GM19099 (cell line): ENCODE results near the gene ALG12.

Experiments
- POLR2A ChIP-seq: IDR thresholded peaks from 3 replicates; pipeline ENCODE4 v1.6.1; 2011; ENCODE audit warnings: low read depth; ENCODE audit not compliant: insufficient read length; ENCODE audit errors: extremely low read depth

The ALG12 gene

DNA sequence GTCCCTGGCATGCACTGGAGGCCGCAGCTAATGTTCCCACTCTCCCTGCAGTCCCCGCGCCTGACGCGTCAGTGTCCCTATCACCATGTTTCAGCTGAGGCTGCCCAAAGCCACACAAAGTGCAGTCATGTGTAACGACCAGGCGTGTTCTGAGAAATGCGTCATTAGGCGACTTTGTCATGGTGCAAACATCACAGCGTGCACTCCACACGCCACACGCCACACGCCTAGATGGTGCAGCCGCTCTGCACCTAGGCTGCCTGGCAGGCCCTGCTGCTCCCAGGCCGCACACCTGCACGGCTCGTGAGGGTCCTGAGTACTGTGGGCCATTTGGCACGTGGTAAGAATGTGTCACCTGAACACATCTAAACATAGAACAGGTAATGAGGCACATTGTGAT, 2.6 kb upstream of the ALG12 start:
- no peak for TF ChIP-seq POLR2A

DNA sequence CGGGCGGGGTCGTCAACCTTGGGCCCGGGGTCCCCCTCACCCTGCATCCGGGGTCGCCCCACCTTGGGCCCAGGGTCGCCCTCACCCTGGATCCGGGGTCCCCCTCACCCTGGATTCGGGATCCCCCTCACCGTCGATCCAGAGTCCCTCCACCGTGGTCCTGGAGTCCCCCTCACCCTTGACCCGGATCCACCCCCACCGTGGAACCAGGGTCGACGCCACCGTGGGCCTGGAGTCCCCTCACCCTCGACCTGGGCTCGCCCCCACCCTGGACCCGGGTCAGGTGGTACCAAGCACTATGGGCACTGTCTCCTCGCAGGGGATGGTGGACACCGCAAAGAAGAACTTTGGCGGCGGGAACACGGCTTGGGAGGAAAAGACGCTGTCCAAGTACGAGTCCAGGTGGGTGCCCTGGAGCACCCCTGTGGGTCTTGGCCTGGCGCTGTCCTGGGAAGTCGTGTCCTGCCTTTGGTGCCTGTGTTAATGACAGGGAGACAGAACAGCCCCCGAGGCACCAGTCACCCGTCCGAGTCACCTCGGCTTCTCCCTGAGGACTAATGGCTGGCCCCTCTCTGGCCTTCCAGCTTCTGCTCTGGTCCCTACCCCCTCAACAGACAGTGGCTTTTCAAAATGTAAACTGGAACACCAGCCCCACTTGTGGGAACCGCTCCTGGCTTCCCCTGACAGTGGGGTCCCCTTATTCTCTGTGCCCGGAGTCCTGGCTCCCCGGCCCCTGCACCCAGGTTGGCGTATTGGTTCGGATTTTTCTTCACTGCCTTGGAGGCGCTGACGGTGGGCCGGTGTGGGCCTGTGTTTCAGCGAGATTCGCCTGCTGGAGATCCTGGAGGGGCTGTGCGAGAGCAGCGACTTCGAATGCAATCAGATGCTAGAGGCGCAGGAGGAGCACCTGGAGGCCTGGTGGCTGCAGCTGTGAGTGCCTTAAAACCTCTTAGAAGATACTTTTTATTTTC, 958 bp upstream of the ALG12 start:
- TF ChIP-seq POLR2A = no peak

DNA sequence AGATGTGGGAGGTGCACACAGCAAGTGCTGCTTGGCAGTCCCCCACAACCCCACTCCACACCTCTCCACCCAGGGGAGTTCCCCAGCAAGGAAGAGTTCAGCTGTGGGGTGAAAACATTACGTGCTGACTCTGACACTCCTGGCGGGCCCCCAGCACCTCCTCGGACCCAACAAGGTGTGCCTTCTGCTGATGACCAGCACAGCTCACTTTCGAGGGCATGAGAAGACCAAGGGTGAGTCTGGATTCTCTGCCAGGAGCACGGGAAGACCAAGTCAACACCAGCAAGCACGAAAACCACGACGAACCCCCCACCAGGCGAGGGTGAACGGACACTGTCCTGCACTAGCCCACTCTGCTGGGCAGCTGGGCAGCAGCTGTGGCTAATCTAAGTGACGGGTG, 1.4 kb downstream of the ALG12 start:
- no peak for TF ChIP-seq POLR2A

DNA sequence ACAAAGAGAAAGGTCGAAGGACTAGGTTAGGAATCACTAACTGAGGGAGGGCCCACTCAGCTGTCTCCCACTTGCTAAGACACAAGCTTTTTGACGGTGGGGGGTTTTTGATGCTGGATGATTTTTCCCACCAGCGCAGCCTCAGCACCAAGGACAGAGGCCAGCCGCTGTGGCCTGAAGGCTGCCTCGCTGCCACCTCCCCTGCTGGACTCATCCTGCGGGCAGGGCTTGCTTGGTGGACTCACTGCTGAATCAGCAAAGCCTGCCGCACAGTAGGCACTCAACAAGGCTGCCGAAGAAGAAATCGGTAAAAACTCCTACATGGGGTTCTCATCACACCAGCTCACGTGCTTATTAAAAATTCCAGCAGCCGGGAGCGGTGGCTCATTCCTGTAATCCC, 2.6 kb downstream of the ALG12 start:
- TF ChIP-seq POLR2A = no peak

GRCh38 chr22:49914256-49914655, 4.0 kb downstream of the ALG12 start:
- TF ChIP-seq POLR2A = no peak

- TF ChIP-seq POLR2A = no peak
Measured at GRCh38 chr22:49913446-49913845, 4.8 kb downstream of the ALG12 start.

DNA sequence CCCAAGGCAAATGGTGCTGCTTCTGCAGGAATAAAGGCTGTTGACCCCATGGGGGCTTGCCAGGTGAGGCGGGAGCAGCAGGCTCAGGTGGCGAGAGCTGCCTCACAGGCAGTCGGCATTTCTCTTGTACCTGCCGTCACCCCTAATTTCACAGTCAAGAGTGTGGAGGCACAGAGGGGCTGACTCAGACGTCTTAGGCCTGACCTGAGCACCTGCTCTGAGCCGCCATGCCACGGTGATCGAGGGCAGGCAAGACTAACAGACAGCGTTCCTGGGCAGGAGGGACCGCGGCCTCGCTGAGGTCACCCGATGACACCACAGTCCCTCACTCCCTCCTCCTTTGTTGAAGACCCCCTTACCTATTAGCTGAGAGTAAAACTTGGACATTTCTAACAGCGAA, 5.2 kb downstream of the ALG12 start:
- no peak for TF ChIP-seq POLR2A

DNA sequence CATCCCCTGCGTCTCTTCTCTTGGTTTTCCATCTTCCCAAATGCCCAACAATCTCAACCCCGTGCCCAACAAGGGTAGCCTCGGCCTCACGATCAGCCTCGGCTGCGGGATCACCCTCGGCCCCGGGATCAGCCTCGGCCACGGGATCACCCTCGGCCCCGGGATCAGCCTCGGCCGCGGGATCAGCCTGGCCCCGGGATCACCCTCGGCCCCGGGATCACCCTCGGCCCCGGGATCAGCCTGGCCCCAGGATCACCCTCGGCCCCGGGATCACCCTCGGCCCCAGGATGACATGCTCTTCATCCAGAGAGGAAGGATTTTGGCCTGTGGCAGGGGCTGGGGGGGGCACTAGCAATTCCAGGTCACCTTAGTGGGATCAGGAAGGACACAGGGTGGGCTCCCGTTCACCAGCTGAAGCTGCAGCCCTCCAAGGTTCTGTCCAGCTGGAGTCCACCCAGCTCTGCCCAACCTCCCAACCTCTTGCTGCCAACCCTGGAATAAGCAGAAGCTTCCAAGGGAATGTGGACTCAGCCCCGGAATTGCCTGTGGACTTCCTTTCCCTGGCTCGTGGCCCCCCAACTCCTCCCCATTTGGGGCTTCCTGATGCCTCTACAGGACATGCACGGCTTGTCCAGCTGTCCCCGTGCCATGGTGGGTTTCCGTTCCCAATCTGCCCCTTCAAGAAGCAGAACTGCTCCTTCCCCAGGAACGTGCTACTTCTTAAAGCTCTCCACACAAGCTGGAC, 6.2 kb downstream of the ALG12 start:
- no peak for TF ChIP-seq POLR2A

DNA sequence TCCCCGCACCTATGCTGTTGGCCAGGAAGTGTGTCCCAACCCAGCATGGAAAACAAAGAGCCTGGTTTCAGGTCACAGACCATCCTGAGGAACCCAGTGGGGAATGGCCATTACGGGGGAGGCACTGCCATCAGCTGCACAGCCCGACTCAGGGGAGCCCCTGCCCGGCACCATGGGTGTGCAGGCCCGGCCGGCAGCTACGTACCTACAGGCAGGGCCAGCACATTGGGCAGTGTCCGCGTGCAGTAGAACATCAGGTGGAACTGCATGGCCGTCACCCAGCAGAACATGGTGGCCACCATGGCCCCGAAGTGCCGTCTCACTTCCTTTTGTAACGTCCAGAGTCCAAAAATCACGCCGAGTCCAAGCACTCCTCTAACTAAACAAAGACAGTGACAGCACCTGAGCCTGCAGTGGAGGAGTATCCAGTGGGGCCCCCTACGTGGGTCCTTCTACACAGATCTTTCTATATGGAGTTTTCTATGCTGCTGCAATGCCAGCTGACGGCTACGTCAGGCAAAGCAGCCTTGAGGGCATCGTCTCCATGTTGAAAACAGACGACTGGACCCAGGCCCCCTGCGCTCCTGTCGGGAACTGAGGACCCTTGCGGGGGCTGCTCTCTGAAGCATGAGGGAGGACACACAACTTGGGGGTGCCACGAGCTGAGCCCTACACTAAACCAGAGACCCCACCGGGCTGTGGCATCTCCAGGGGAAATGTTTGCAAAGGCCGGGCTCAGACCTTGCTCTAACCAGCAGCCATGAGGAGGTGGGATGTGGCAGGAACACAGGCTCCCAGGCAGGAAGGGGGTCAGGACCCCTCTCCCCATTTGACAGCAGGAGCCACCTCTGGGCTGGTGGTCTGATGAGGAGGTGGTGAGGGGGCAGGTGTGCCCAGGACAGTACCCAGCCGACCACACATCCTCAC, 7.7 kb downstream of the ALG12 start:
- no peak for TF ChIP-seq POLR2A

DNA sequence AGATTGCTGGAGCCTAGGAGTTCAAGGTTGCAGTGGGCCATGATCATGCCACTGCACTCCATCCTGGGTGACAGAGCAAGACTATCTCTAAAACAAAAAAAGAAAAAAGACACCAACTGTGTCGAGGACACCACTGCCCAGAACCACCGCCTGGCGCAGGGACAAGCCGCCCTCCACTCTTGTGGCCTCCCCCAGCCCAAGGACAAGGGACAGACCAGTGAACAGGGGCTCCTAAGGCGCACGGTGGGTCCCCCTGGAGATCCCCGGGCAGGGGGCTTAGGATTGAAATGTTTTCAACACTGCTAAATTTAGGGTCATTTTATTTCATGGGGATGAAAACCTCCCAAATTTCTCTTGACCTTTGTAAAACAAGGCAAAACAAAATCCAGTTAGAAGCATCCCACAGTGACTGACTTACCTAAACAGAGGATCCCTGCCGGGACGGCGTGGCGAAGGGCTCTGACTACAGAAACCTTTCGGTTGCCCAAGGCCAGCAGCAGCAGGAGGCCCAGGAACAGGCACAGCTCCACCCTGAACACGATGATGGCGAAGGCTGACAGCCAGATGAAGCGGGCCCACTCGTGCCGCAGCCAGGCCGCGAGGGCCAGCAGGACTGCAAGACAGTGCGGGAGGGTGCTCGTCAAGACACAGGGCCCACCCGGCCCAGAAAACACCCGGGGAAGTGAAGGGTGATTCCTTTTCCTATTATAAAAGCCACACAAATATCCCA, 8.6 kb downstream of the ALG12 start:
- no peak for TF ChIP-seq POLR2A

DNA sequence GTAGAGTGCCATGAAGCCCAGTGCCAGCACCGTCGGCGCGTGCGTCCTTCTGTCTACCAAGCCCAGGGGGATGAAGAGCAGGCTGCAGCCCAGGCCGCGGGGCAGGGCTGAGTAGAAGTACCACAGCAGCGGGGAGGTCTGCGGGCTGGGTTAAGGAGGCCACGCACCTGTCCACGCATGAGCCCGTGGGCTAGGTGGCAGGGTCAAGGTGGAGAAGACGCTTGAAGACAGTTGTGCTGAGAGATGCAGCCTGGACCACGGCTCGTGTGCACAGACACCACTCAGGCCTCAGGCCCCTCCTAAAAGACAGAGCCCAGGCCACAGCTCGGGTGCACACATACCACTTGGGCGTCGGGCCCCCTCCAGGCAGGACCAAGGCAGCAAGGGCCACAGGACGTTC, 10.4 kb downstream of the ALG12 start:
- no peak for TF ChIP-seq POLR2A

GRCh38 chr22:49906799-49907290, 11.4 kb downstream of the ALG12 start:
- no peak for TF ChIP-seq POLR2A

GRCh38 chr22:49906071-49906798, 12.0 kb downstream of the ALG12 start:
- TF ChIP-seq POLR2A = no peak
